Right atrium auricular region (tissue), 2 donors: ENCODE results near the gene GNG8. TPM values are rescaled to one million over a fixed set of nuclear protein-coding genes. Genes with fewer than 3 reads are reported as not detected.

Experiments
- DNase-seq: peaks from one replicate; pipeline ENCODE4 v3.0.0-alpha.2; 2019; ENCODE audit warnings: low spot score
- H3K27ac ChIP-seq, 2 donors: fragments of 200-600 bp; sonication (generic); 1 replicate in 1 of 2; 2 replicates in 1 of 2; pipeline ENCODE4 v1.5.1; 2016 to 2019
- H3K27me3 ChIP-seq, 2 donors: fragments of 200-600 bp; sonication (generic); one replicate each; pipeline versions ENCODE4 v1.5.1 to v1.6.0; 2017 to 2019
- H3K36me3 ChIP-seq: fragments of 200-600 bp; sonication (generic); one replicate; pipeline ENCODE4 v1.5.1; 2016
- H3K4me1 ChIP-seq, 2 donors: fragments of 200-600 bp; sonication (generic); one replicate each; pipeline versions ENCODE4 v1.5.1 to v1.6.0; 2017 to 2019
- H3K4me3 ChIP-seq, 2 donors: fragments of 200-600 bp; sonication (generic); 1 replicate in 1 of 2; 2 replicates in 1 of 2; pipeline ENCODE4 v1.5.1; 2017 to 2019; ENCODE audit warnings: mild to moderate bottlenecking in 1 of 2, moderate library complexity in 1 of 2
- H3K9me3 ChIP-seq, 2 donors: fragments of 200-600 bp; sonication (generic); one replicate each; pipeline ENCODE4 v1.5.1; 2019
- total RNA-seq, 2 donors: library from RNA; depleted of rRNA; stranded (reverse); fragments of >200 nt; gene quantifications; one replicate each; pipeline ENCODE4 v1.1.0, GENCODE V29; 2016
- TF ChIP-seq, protein P1 (sequence below), 2 donors: fragments of 200-600 bp; sonication (generic); IDR thresholded peaks; one replicate each; pipeline ENCODE4 v1.5.1; 2019; ENCODE audit warnings: antibody characterized with exemption in 2 of 2

GNG8 gene
- total RNA-seq, 2 donors from 2014 or later, result not detected

DNA sequence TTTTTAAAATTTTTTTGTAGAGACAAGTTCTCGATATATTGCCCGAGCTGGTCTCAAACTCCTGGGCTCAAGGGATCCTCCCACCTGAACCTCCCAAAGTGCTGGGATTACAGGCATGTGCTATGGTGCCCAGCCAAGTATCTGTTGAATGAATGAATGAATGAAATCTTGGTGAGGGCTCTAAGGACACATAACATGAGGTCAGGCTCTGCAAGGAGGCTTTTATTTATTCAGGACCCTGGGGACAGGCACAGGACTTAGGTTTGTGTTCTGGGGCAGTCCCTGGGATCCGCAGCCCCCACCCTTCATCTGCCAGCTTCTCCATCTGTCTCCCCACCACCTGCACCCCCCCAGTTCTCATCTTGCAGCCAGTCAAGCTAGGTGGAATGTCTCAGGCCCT is 15.7 kb downstream of the GNG8 start:
- H3K4me1 ChIP-seq, result peaks cover 0 to 69% of the 10 kb centered on the region in 2 donors
- TF ChIP-seq, protein P1, sequence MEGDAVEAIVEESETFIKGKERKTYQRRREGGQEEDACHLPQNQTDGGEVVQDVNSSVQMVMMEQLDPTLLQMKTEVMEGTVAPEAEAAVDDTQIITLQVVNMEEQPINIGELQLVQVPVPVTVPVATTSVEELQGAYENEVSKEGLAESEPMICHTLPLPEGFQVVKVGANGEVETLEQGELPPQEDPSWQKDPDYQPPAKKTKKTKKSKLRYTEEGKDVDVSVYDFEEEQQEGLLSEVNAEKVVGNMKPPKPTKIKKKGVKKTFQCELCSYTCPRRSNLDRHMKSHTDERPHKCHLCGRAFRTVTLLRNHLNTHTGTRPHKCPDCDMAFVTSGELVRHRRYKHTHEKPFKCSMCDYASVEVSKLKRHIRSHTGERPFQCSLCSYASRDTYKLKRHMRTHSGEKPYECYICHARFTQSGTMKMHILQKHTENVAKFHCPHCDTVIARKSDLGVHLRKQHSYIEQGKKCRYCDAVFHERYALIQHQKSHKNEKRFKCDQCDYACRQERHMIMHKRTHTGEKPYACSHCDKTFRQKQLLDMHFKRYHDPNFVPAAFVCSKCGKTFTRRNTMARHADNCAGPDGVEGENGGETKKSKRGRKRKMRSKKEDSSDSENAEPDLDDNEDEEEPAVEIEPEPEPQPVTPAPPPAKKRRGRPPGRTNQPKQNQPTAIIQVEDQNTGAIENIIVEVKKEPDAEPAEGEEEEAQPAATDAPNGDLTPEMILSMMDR (IDR thresholded peaks at IDR 0.05), result no peak
- H3K4me3 ChIP-seq, result no peak overlapping the region
- no peaks in the 10 kb centered on the region for H3K36me3 ChIP-seq
- DNase-seq, result no peak
- no peaks in the 10 kb centered on the region for H3K9me3 ChIP-seq
- no peaks in the 10 kb centered on the region for H3K27me3 ChIP-seq
- H3K27ac ChIP-seq, result peak overlapping the region; percentile 65 to 71

DNA sequence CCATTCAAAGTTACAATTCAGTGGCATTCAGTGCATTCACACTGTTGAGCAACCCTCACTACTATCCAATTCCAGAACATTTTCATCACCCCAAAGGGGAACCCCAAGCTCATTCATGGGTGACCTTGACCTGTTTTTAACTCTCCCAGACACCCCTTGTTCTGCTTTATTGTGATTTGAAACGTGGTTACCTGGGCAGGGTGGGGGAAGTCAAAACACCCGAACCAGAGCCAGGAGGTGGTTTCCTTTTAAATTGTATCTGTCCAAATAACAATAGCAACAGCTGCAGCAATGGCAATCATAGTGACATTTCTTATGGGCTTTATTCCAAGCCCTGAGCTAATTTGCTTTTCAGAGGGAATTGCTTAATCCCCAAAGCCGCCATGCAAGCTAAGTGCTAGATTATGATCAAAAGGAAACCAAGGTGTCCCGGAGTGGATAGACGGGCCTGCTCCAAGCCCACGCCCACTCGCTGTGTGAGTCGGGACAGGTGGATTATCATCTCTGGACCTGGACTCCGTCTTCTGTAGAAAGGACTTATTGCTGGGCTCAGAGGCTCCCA is 17.3 kb downstream of the GNG8 start:
- DNase-seq, result no peak
- TF ChIP-seq, protein P1 (IDR thresholded peaks at IDR 0.05), result no peak

DNA sequence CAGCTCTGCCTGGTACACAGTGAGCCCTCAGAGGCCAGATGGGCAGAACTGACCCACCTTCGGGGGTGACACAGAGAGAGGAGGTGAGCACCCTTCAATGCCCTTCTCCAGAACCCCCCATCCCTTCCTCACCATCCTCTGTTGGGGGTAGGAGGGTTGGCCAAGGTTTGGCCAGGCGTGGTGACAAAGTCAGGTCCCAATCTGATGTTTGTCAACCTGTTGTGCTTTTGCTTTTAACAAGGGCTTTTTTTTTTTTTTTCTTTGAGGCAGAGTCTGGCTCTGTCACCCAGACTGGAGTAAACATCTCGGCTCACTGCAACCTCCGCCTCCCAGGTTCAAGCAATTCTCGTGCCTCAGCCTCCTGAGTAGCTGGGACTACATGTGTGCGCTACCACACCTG is 18.4 kb downstream of the GNG8 start:
- no peak overlapping the region for H3K27ac ChIP-seq
- no peaks in the 10 kb centered on the region for H3K9me3 ChIP-seq
- DNase-seq, result no peak
- no peaks in the 10 kb centered on the region for H3K27me3 ChIP-seq
- no peaks in the 10 kb centered on the region for H3K36me3 ChIP-seq
- H3K4me3 ChIP-seq, result no peak overlapping the region
- TF ChIP-seq, protein P1 (IDR thresholded peaks at IDR 0.05), result no peak
- peaks cover 0 to 45% of the 10 kb centered on the region in 2 donors for H3K4me1 ChIP-seq

More for the DNA sequence above, 17.3 kb downstream of the GNG8 start:
- Histone ChIP-seq H3K36me3 (no peaks in the 10 kb centered on the region), H3K27ac (peak overlapping the region; percentile 8 to 71), H3K27me3 (no peaks in the 10 kb centered on the region), H3K4me3 (no peak overlapping the region), H3K4me1 (peaks cover 0 to 54% of the 10 kb centered on the region in 2 donors), H3K9me3 (no peaks in the 10 kb centered on the region)

DNA sequence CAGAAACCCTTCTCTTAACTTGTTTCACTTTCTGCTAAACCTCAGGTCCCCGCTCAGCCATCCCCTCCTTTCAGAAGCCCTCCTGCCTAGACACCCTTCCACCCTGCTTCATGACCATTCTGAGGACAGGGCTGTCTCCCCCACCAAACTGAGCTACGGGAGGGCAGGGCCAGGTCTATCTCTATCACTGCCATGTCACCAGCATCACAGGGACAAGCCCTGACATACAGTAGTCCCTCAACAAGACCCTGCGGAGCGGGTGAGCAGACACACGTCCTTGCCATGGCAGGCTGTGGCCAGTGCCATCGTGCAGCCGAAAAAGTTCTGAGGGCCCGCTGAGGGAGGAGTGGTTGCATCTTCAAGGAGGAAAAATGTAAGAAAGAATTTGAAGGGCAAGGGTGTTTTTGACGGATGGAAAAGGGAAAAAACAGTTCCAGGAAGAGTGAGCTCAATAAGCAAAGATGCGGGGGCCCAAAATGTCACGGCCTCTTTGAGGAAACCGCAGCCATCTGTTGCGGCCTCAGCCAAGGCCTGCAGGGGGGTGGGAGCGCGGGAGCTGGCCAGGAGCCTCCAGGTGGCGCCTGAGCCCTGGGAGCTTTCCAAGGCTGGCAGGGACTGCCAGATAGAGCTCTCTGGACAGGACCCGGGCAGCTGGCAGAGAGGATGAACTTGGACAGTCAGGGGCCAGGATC is 19.2 kb downstream of the GNG8 start:
- no peak for DNase-seq
- H3K4me1 ChIP-seq, result peaks cover 0 to 39% of the 10 kb centered on the region in 2 donors

DNA sequence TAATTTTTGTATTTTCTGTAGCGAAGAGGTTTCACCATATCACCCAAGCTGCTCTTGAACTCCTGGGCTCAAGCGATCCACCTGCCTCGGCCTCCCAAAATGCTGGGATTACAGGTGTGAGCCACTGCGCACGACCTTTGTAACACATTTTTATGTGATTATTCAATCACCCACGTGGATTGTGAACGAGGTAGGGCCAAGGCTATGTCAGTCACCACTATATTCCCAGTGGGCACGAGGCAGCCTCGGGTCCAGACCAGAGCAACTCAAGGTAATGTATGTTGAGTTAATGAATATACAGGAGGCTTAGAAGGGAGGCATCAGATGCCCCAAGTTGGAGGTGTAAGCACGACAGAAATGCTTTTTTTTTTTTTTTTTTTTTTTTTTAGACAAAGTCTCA is 20.0 kb downstream of the GNG8 start:
- no peak for DNase-seq
- no peaks in the 10 kb centered on the region for H3K27me3 ChIP-seq
- H3K27ac ChIP-seq, result no peak overlapping the region
- no peaks in the 10 kb centered on the region for H3K9me3 ChIP-seq
- TF ChIP-seq, protein P1 (IDR thresholded peaks at IDR 0.05), result no peak
- H3K4me3 ChIP-seq, result no peak overlapping the region
- no peaks in the 10 kb centered on the region for H3K36me3 ChIP-seq
- peaks cover 0 to 33% of the 10 kb centered on the region in 2 donors for H3K4me1 ChIP-seq

More for the DNA sequence above, 19.2 kb downstream of the GNG8 start:
- no peaks in the 10 kb centered on the region for H3K36me3 ChIP-seq
- TF ChIP-seq, protein P1 (IDR thresholded peaks at IDR 0.05), result peak; percentile 21 to 58
- no peaks in the 10 kb centered on the region for H3K27me3 ChIP-seq
- H3K4me3 ChIP-seq, result no peak overlapping the region
- no peak overlapping the region for H3K27ac ChIP-seq
- no peaks in the 10 kb centered on the region for H3K9me3 ChIP-seq
